8988T (cell line): ENCODE data around the gene CDIPT.
"Not testable (repeated sequence)": the region's sequence is repeated elsewhere in the genome, so short reads cannot be mapped to it uniquely, and the experiment has no call there.

Experiments used
- DNase-seq: peaks from one replicate; pipeline ENCODE4 v3.0.0; 2011

The CDIPT gene

GRCh38 chr16:29857133-29857760 lies 5.8 kb downstream of the CDIPT start:
- DNase-seq, result no peak

GRCh38 chr16:29854520-29855100 lies 8.4 kb downstream of the CDIPT start:
- DNase-seq, result no peak

- DNase-seq, result no peak
Measured at GRCh38 chr16:29852654-29853053, 10.4 kb downstream of the CDIPT start.

- no peak for DNase-seq
Measured at GRCh38 chr16:29850998-29851397, 12.0 kb downstream of the CDIPT start.

- DNase-seq, result no peak
Measured at GRCh38 chr16:29849505-29849904, 13.5 kb downstream of the CDIPT start.

GRCh38 chr16:29848420-29849297 lies 14.4 kb downstream of the CDIPT start:
- DNase-seq, result peak; percentile 68

GRCh38 chr16:29845656-29846055 lies 17.4 kb downstream of the CDIPT start:
- no peak for DNase-seq

DNA sequence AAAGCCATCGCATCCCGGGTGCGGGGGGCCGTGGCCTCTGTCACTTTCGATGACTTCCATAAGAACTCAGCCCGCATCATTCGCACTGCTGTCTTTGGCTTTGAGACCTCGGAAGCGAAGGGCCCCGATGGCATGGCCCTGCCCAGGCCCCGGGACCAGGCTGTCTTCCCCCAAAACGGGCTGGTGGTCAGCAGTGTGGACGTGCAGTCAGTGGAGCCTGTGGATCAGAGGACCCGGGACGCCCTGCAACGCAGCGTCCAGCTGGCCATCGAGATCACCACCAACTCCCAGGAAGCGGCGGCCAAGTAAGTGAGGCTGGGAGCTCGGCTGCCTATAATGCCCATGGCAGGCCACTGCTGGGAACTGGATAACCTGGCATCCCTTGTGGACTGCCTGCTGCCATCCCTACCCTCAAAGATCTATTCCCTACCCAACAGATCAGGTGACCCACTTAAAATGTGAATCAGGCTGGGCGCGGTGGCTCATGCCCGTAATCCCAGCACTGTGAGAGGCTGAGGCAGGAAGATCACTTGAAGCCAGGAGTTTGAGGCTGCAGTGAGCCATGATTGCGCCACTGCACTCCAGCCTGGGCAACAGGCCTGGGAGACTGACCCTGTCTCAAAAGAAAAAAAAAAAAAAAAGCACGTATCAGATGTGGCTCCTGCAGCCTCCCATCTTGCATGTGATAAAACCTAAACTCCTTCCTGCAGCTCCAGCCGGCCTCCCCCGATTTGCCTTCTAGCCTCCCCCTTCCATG lies 18.3 kb downstream of the CDIPT start:
- DNase-seq, result no peak

DNA sequence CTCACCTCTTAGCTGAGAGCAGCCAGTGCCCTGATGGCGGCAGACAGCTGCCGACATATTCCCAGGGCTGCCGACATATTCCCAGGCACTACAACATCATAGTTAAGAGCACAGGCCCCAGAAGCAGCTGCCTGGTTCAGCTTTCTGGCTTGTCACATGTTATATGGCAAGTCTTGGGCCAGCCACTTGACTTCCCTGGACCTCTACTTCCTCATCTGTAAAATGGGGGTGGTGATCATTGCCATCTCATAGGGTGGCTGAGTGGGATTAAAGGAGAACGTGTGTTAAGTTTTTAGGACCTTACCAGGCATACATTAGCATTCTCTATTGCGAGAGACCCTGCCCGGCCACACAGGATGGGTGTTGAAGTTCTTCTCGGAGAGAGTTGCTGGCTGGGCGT lies 19.1 kb downstream of the CDIPT start:
- DNase-seq, result no peak

- DNase-seq, result no peak
Measured at GRCh38 chr16:29842732-29843346, 20.2 kb downstream of the CDIPT start.

DNA sequence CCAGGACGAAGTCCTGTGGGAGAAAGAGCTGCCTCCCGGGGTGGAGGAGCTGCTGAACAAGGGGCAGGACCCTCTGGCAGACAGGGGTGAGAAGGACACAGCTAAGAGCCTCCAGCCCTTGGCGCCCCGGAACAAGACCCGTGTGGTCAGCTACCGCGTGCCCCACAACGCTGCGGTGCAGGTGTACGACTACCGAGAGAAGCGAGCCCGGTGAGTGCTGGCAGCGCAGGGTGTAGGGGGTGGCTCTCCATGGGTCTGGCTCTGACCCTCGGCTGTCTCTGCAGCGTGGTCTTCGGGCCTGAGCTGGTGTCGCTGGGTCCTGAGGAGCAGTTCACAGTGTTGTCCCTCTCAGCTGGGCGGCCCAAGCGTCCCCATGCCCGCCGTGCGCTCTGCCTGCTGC lies 21.4 kb downstream of the CDIPT start:
- DNase-seq, result no peak

DNA sequence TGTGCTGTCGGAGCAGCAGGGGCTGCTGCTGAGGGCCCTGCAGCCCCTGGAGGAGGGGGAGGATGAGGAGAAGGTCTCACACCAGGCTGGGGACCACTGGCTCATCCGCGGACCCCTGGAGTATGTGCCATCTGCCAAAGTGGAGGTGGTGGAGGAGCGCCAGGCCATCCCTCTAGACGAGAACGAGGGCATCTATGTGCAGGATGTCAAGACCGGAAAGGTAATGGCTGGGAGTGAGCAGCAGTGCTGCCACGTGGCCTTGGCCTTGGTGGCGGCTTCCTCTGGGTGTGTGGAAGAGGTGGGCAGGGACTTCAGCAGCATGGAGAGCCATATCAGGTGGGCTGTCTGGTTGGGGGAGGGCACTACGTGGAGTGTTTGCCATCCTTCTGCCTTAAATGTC lies 22.8 kb downstream of the CDIPT start:
- DNase-seq, result no peak

DNA sequence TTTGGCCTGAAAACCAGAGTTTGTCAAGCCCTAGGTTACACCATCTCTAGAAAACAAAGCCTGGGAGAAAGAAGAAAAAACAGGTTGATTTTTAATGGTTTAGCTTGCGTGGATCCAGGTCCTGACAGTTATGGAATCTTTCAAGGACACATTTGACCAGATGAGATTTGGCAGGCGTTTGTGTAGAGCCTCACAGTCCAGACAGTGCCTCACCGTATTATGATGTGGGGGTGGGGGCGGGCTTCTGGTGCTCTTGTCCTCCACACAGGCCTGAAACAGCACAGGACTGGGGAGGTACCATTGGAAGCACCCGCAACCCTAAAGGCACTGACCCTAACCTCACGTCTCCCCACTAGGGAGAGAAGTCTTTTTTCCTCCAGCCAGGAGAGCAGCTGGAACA lies 23.2 kb downstream of the CDIPT start:
- DNase-seq, result no peak

DNA sequence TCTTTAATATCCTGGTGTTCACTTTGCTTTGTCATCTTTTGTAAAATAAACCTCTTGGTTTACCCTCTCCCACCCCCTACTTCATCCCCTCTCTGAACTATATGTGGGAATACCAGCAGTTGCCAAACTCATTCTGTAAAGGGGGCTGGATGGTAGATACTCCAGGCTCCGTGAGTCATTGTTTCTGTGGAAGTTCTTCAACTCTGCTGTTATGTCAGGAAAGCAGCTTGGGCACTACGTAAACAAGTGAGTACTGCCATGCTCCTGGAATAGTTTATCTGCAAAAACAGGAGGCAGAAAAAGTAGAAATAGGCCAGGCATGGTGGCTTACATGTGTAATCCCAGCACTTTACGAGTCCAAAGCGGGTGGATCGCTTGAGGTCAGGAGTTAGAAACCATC lies 25.2 kb downstream of the CDIPT start:
- no peak for DNase-seq

GRCh38 chr16:29836623-29837022 lies 26.4 kb downstream of the CDIPT start:
- no peak for DNase-seq

- DNase-seq, result no peak
Measured at GRCh38 chr16:29835926-29836325, 27.1 kb downstream of the CDIPT start.

GRCh38 chr16:29834079-29834478 lies 28.9 kb downstream of the CDIPT start:
- no peak for DNase-seq

DNA sequence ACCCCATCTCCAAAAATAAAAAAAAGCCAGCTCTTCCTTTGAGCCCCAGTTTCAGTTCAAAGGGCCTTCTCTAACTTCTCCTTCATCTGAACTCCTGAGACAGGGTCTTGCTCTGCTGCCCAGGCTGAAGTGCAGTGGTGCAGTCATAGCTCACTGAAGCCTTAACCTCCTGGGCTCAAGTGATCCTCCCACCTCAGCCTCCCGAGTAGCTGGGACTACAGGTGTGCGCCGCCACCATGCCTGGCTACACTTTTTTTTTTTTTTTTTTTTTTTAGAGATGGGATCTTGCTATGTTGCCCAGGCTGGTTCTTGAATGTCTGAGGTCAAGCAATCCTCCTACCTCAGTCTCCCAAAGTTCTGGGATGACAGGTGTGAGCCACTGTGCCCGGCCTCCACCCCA lies 29.8 kb downstream of the CDIPT start:
- DNase-seq, result not testable (repeated sequence)

DNA sequence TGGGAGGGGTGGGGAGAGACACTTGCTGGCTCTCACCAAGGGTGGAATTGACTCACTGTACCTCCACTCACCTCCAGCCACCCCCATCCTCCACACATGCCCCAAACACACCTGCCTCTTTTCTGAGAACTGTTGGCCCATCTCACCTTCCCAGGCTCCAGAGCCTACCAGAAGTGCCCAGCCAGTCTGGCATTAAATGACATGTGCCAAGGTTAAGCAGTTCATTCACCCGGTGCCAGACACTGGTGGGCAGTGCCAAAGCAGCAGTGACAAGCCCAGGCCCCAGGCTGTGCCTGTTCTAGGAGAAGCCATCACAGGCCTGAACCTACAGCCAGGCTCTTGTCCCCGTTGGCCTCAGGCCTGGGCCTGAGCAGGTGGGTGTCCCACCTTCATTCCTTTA lies 31.5 kb downstream of the CDIPT start:
- DNase-seq, result no peak

GRCh38 chr16:29830774-29831173 lies 32.3 kb downstream of the CDIPT start:
- DNase-seq, result no peak

- no peak for DNase-seq
Measured at GRCh38 chr16:29826342-29826695, 36.7 kb downstream of the CDIPT start.

DNA sequence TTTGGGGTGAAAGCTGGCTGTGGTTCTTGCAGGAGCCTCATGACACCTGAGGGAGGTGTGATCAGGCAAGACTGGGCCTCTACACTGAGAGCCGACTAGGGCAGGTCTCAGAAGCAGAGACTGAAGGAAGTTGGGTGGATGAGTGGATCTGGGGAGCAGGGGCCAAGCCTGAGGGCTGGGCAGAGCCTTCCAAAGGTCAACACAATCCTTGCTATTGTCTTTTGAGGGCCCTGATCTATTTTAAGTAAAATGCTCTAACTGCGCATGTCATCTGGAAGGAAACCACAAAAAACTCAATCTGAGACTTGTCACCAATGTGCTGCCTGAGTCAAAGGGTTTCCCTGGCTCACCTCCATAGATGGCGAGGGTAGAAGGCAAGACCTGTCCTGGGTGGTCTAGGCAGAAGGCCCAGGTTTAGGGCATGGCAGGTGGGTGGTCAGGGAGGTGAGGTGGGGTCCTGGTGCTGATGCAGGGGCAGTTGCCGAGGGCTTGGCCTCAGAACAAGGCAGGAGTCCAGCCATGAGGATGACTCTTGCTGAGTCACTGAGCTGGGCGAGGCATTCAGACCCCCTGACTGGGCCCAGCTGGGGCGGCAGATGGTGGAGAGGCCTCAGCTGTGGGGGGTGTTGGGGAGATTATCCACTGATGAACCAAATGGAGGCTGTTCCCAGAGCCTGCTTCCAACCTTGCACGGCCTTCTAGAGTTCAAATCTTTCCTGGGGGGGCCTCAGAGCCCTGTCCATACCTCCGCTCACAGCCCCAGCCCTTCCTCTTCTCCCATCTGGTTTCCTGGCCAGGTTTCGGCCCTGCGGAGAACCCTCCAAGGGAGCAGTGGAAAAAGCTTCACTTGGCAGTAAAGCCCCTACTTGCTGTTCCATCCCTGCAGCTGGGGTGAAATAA lies 37.6 kb downstream of the CDIPT start:
- no peak for DNase-seq
